DOHH2 (cell line): ENCODE results near the gene FAAP20.
A peak's percentile ranks its signal among the peaks of the same experiment; 100 is the strongest.

Experiments
- H3F3A ChIP-seq: fragments of 200-600 bp; sonication (generic), shearing (Covaris generic); 2 replicates; pipeline ENCODE4 v1.6.0; 2016; ENCODE audit warnings: antibody characterized with exemption, mild to moderate bottlenecking; ENCODE audit not compliant: control insufficient read depth, insufficient read depth
- H3K27ac ChIP-seq: fragments of 200-600 bp; sonication (generic); 2 replicates; pipeline ENCODE4 v1.5.1; 2014; ENCODE audit warnings: low read depth, mild to moderate bottlenecking, low read length, moderate library complexity
- H3K27me3 ChIP-seq: fragments of 200-600 bp; sonication (generic); 2 replicates; pipeline ENCODE4 v1.6.1; 2014; ENCODE audit warnings: mild to moderate bottlenecking, low read length, mixed read lengths; ENCODE audit not compliant: control insufficient read depth
- H3K36me3 ChIP-seq: fragments of 200-600 bp; sonication (generic); 2 replicates; pipeline ENCODE4 v1.6.1; 2014; ENCODE audit warnings: mild to moderate bottlenecking, low read length, moderate library complexity, mixed read lengths; ENCODE audit not compliant: control insufficient read depth
- H3K4me1 ChIP-seq: fragments of 200-600 bp; sonication (generic); 2 replicates; pipeline ENCODE4 v1.6.1; 2014; ENCODE audit warnings: mild to moderate bottlenecking, low read length, mixed read lengths; ENCODE audit not compliant: control insufficient read depth
- H3K4me2 ChIP-seq: fragments of 200-600 bp; sonication (generic); 2 replicates; pipeline ENCODE4 v1.6.0; 2014; ENCODE audit warnings: mild to moderate bottlenecking, low read length, moderate library complexity
- H3K4me3 ChIP-seq: fragments of 200-600 bp; sonication (generic); 2 replicates; pipeline ENCODE4 v1.5.1; 2014; ENCODE audit warnings: mild to moderate bottlenecking, low read length, mixed read lengths
- H3K79me2 ChIP-seq: fragments of 200-600 bp; sonication (generic); 2 replicates; pipeline ENCODE4 v1.6.1; 2014; ENCODE audit warnings: mild to moderate bottlenecking, low read length, mixed read lengths; ENCODE audit not compliant: control insufficient read depth
- H3K9me2 ChIP-seq: fragments of 200-600 bp; sonication (generic); replicated peaks from 2 replicates; pipeline ENCODE4 v1.6.1; 2014; ENCODE audit warnings: mild to moderate bottlenecking, low read length, mixed read lengths; ENCODE audit not compliant: control insufficient read depth
- H3K9me3 ChIP-seq: fragments of 200-600 bp; sonication (generic); 2 replicates; pipeline ENCODE4 v1.6.1; 2014; ENCODE audit warnings: antibody characterized with exemption, low read length, mixed read lengths; ENCODE audit not compliant: control insufficient read depth, insufficient read depth
- H4K20me1 ChIP-seq: fragments of 200-600 bp; sonication (generic); 2 replicates; pipeline ENCODE4 v1.6.0; 2014; ENCODE audit warnings: low read depth, mild to moderate bottlenecking, antibody characterized with exemption, low read length, moderate library complexity; ENCODE audit not compliant: control insufficient read depth, insufficient read depth
- CTCF ChIP-seq: fragments of 200-600 bp; sonication (generic); IDR thresholded peaks from one replicate; pipeline ENCODE4 v1.5.1; 2014; ENCODE audit warnings: antibody characterized with exemption, mild to moderate bottlenecking, low read depth, low read length; ENCODE audit not compliant: poor library complexity, severe bottlenecking
- EZH2phosphoT487 ChIP-seq: fragments of 200-600 bp; sonication (generic); IDR thresholded peaks from 2 replicates; pipeline ENCODE4 v1.6.1; 2017; ENCODE audit warnings: borderline replicate concordance, mild to moderate bottlenecking, antibody characterized with exemption, low read length, moderate library complexity, mixed read lengths

The FAAP20 gene

DNA sequence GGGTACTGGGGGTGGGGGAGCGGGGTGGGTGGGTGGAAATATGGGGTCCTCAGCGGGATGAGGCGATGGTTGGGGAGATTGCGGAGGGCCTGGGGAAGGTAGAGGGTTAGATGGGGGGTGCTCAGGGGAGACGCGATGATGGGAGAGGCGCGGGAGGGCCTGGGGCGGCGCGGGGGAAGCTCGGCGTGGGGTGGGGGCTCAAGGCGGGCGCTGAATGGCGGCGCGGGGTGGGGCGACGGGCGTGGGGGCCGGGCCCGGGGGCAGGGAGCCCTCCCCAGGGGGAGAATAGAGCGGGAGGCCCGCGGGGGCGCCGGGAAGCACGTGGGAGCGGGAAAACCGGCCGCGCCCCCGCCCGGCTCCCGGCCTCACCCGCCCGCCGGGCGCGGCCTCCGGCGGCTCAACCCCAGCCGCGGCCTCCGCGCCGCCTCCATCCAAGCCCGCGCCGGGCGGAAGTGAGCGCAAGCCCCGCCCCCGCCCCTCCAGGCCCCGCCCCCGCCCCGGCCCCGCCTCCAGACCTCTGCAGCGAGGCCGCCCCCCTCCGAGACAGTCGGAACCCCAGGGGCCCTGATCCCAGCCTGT is at the start of gene FAAP20:
Gene FAAP20, minus strand, starts transcription at position 454 of the 579 bp plus-strand sequence. Its CDS starts 23 bp downstream, at position 431.
- H3K79me2 ChIP-seq: peaks cover 3% of the 10 kb centered on the region; the same call in 1 of the 2 replicates
- H3K4me1 ChIP-seq: peaks cover 22% of the 10 kb centered on the region
- H3F3A ChIP-seq: no peaks in the 10 kb centered on the region
- no peak for TF ChIP-seq CTCF
- TF ChIP-seq EZH2phosphoT487: no peak
- H3K9me2 ChIP-seq: no peaks in the 10 kb centered on the region
- peak within 1 kb of the TSS; percentile 47 for H3K27ac ChIP-seq
- no peaks in the 10 kb centered on the region for H3K36me3 ChIP-seq
- H3K4me2 ChIP-seq: peak within 1 kb of the TSS; percentile 84
- no peaks in the 10 kb centered on the region for H3K9me3 ChIP-seq
- H3K27me3 ChIP-seq: no peaks in the 10 kb centered on the region
- H3K4me3 ChIP-seq: peak within 1 kb of the TSS; percentile 74
- H4K20me1 ChIP-seq: no peaks in the 10 kb centered on the region

DNA sequence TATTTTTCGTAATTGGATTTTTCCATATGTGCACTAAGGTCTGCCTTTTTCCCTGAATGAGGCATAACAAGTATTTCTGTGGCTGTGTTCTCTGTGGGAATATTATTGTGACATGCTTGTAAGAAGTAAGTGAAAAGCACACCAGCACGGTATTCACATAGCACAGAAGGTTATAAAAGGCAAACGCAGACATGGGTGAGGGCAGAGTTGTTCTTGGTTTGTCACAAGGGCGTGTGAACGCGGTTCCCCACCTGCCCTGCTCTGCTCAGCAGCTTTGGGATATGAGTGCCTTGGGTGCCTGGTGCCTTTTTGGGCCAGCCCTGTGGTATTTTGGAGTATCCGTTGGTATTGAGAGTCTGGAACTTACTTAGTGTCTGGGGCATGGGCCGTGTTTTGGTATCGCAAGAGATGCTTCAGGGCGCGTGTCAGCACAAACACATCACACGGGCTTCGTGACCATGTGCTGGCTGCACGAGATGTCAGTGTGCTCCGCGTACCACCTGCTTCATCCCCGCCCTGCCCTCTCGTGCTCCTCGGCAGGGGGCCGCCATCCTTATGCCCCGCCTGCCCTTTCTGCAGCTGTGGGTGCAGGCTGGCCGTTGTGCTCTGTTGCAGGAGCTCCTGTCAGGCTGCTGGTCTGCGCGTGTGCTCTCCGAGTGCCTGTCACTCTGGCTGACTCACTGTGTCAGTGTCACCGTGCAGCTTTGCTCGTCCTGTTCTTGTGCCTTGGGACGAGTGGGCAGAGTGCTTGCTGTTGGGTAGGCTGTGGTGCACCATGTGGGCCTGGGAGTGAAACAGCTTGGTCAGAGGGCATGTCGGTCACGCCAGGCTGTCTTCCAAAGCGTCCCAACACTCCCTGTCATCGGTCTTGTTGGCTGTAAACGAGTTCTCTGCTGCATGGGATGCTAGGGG is 48.5 kb upstream of the FAAP20 start:
- H3K4me1 ChIP-seq: no peaks in the 10 kb centered on the region
- no peaks in the 10 kb centered on the region for H3K9me3 ChIP-seq
- no peaks in the 10 kb centered on the region for H3F3A ChIP-seq
- H3K4me3 ChIP-seq: no peak overlapping the region
- H4K20me1 ChIP-seq: no peaks in the 10 kb centered on the region
- H3K27ac ChIP-seq: no peak overlapping the region
- no peaks in the 10 kb centered on the region for H3K9me2 ChIP-seq
- H3K4me2 ChIP-seq: no peak overlapping the region
- H3K79me2 ChIP-seq: no peaks in the 10 kb centered on the region
- H3K36me3 ChIP-seq: no peaks in the 10 kb centered on the region
- TF ChIP-seq EZH2phosphoT487 (no peak), CTCF (no peak)
- H3K27me3 ChIP-seq: no peaks in the 10 kb centered on the region

DNA sequence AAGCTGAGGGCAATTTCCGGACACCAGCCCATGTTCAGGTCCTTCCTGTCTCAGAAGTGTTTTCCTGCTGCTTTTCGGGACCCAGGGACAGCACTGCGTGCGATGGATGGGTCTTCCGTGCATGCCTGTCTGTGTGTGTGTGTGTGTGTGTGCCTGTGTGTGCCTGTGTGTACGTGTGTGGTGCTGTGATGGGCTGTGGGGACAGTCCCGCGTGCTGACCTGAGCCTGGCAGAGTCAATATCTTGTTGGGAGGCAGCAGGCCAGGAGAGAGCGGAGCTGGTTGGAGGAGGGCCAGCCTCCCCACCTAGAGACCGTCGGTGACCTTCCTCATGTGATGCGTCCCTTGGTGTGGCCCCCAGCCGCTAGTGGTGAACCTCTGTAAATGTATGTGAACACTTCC is 47.2 kb upstream of the FAAP20 start:
- Histone ChIP-seq H3K4me2 (no peak overlapping the region), H3K27ac (no peak overlapping the region), H3F3A (no peaks in the 10 kb centered on the region), H3K4me3 (no peak overlapping the region), H3K27me3 (no peaks in the 10 kb centered on the region), H3K36me3 (no peaks in the 10 kb centered on the region), H4K20me1 (no peaks in the 10 kb centered on the region), H3K9me3 (no peaks in the 10 kb centered on the region), H3K4me1 (no peaks in the 10 kb centered on the region), H3K9me2 (no peaks in the 10 kb centered on the region), H3K79me2 (no peaks in the 10 kb centered on the region)
- TF ChIP-seq EZH2phosphoT487 (no peak), CTCF (no peak)
